Caco-2 (cell line): ENCODE measurements around the gene PARD3. TPM values are rescaled to one million over a fixed set of nuclear protein-coding genes. Genes with fewer than 3 reads are reported as not detected.

ENCODE experiments used
- BruUV-seq: library from RNA; stranded (reverse); fragments of 400-500 nt; replicated peaks from 2 replicates; lab custom pipeline; 2021; lab: Mats Ljungman, UMichigan
- CTCF ChIA-PET: fragments of 300-600 bp; sonication (Branson Sonifier 250); formaldehyde crosslinking; loops from one replicate; lab custom pipeline; 2022; ENCODE audit warnings: antibody characterized with exemption; lab: Charles Lee
- POLR2A ChIA-PET: fragments of 300-600 bp; sonication (Branson Sonifier 250); formaldehyde crosslinking; loops from one replicate; lab custom pipeline; 2022; ENCODE audit warnings: antibody characterized with exemption; lab: Charles Lee
- DNase-seq, 2 experiments: peaks; one replicate each; pipeline versions ENCODE4 v3.0.0 to v3.0.0-alpha.2; 2020 to 2022
- H3K27me3 ChIP-seq: replicated peaks from 2 replicates; pipeline ENCODE4 v1.6.0; 2011; ENCODE audit warnings: low read length; ENCODE audit not compliant: control insufficient read depth, insufficient read depth
- H3K36me3 ChIP-seq: 2 replicates; pipeline ENCODE4 v1.5.1; 2011; ENCODE audit warnings: low read length; ENCODE audit not compliant: control insufficient read depth, insufficient read depth
- H3K4me1 ChIP-seq: fragments of 250-450 bp; sonication (Bioruptor Pico); 2 replicates; pipeline ENCODE4 v1.5.1; 2020; ENCODE audit warnings: mild to moderate bottlenecking
- H3K4me3 ChIP-seq: 2 replicates; pipeline ENCODE4 v1.5.1; 2011; ENCODE audit warnings: low read depth, mild to moderate bottlenecking, control low read depth, low read length
- H3K9me3 ChIP-seq: fragments of 250-450 bp; sonication (Bioruptor Pico); 2 replicates; pipeline ENCODE4 v1.5.1; 2020; ENCODE audit warnings: mild to moderate bottlenecking, moderate library complexity
- H3K27ac Mint-ChIP-seq: one replicate; pipeline ENCODE4 v1.8.0; 2022; ENCODE audit warnings: mixed read lengths; ENCODE audit not compliant: unreplicated experiment
- H3K27me3 Mint-ChIP-seq: one replicate; pipeline ENCODE4 v1.8.0; 2022; ENCODE audit warnings: mixed read lengths; ENCODE audit not compliant: insufficient read depth, unreplicated experiment
- H3K36me3 Mint-ChIP-seq: one replicate; pipeline ENCODE4 v1.8.0; 2022; ENCODE audit warnings: mild to moderate bottlenecking, mixed read lengths; ENCODE audit not compliant: insufficient read depth, unreplicated experiment
- H3K4me1 Mint-ChIP-seq: one replicate; pipeline ENCODE4 v1.8.0; 2022; ENCODE audit warnings: low read depth, mixed read lengths; ENCODE audit not compliant: unreplicated experiment
- H3K4me3 Mint-ChIP-seq: one replicate; pipeline ENCODE4 v1.8.0; 2022; ENCODE audit warnings: mild to moderate bottlenecking, moderate library complexity, mixed read lengths; ENCODE audit not compliant: unreplicated experiment
- H3K9me3 Mint-ChIP-seq: one replicate; pipeline ENCODE4 v1.8.0; 2022; ENCODE audit warnings: mixed read lengths; ENCODE audit not compliant: unreplicated experiment
- intact Hi-C: fragments of 100-400 bp; cut with micrococcal nuclease; formaldehyde crosslinking; loops from one replicate; pipeline ENCODE4 v1.10.0; 2022; ENCODE audit not compliant: unreplicated experiment
- total RNA-seq: library from RNA; stranded (reverse); gene quantifications from 2 replicates; pipeline ENCODE4 v1.2.3, GENCODE V29; 2022
- TF ChIP-seq, protein P1 (sequence below), 2 experiments: fragments of 200-600 bp in 1 of 2; IDR thresholded peaks; 1 replicate in 1 of 2; 2 replicates in 1 of 2; pipeline versions ENCODE4 v1.5.1 to v1.8.0; 2011 to 2022; ENCODE audit warnings: antibody characterized with exemption in 1 of 2, control low read depth in 1 of 2, inconsistent platforms in 1 of 2, low read depth in 1 of 2, low read length in 1 of 2, mild to moderate bottlenecking in 1 of 2, moderate library complexity in 1 of 2; ENCODE audit not compliant: insufficient read depth in 1 of 2, severe bottlenecking in 1 of 2, unreplicated experiment in 1 of 2

PARD3 gene
- total RNA-seq, 1 experiment from 2014 or later, result 80.7 TPM

DNA sequence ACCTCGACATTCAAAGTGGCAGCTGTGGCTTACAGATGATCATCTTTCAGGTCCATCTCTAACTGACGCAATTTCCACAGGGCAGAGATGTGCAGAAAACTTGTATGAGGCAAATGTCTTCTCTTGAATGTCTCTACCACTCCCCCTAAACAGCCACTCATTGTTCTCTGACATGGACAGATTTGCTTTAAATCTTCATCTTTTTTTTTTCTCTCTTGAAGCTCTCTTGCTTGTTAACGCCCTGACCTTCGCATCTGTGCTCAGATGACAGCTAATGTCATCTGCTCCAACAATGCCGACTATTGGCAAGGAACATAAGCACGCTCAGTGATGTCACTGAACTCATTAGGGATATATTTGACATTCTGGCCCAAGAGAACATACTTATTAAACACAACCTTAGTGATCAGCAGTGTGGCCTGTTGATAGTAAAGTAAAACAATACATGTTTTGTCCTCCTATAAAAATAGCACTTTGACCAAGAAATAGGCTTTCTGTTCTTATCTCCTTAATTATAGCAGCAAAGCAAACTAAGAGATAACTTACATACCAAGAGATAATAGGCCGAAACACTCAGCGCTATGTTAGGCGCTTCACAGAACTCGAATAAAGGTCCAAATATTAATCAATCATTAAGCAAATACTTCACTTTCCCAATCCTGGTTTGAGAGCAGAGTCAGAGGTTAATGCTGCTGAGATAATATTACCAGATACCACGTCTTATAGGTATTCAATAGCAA lies 583.5 kb downstream of the PARD3 start:
- no TSS peak for BruUV-seq
- peaks cover 23% of the 10 kb centered on the region for H3K4me1 Mint-ChIP-seq
- CTCF ChIA-PET, result interaction anchor here (0.5 to 1.2 kb wide), 3 partner anchors 11 to 221 kb away, joined by 3 to 6 read pairs (median 4); no protein-coding TSS in a partner anchor
- TF ChIP-seq, protein P1, sequence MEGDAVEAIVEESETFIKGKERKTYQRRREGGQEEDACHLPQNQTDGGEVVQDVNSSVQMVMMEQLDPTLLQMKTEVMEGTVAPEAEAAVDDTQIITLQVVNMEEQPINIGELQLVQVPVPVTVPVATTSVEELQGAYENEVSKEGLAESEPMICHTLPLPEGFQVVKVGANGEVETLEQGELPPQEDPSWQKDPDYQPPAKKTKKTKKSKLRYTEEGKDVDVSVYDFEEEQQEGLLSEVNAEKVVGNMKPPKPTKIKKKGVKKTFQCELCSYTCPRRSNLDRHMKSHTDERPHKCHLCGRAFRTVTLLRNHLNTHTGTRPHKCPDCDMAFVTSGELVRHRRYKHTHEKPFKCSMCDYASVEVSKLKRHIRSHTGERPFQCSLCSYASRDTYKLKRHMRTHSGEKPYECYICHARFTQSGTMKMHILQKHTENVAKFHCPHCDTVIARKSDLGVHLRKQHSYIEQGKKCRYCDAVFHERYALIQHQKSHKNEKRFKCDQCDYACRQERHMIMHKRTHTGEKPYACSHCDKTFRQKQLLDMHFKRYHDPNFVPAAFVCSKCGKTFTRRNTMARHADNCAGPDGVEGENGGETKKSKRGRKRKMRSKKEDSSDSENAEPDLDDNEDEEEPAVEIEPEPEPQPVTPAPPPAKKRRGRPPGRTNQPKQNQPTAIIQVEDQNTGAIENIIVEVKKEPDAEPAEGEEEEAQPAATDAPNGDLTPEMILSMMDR (IDR thresholded peaks at IDR 0.05; ENCODE audit: insufficient read depth in 1 of 2, low read depth in 1 of 2, low read length in 1 of 2, severe bottlenecking in 1 of 2, unreplicated experiment in 1 of 2), result no peak
- no peaks in the 10 kb centered on the region for H3K36me3 Mint-ChIP-seq
- Histone ChIP-seq H3K27me3 (no peaks in the 10 kb centered on the region), H3K4me1 (peaks cover 35% of the 10 kb centered on the region), H3K4me3 (no peak overlapping the region), H3K9me3 (peaks cover 8% of the 10 kb centered on the region; the same call in 1 of the 2 replicates), H3K36me3 (no peaks in the 10 kb centered on the region)
- peak; percentile 68 to 79 for DNase-seq
- peaks cover 4% of the 10 kb centered on the region for H3K9me3 Mint-ChIP-seq
- intact Hi-C loops, result loop anchor here (1.0 to 5.0 kb wide), 4 partner anchors 14 to 109 kb away; no protein-coding TSS in a partner anchor
- H3K27me3 Mint-ChIP-seq, result no peaks in the 10 kb centered on the region
- POLR2A ChIA-PET, result interaction anchor here (0.6 kb wide), 1 partner anchor 66 kb away, joined by 4 read pairs; no protein-coding TSS in a partner anchor
- H3K4me3 Mint-ChIP-seq, result peak overlapping the region; percentile 4
- peak overlapping the region; percentile 3 for H3K27ac Mint-ChIP-seq

DNA sequence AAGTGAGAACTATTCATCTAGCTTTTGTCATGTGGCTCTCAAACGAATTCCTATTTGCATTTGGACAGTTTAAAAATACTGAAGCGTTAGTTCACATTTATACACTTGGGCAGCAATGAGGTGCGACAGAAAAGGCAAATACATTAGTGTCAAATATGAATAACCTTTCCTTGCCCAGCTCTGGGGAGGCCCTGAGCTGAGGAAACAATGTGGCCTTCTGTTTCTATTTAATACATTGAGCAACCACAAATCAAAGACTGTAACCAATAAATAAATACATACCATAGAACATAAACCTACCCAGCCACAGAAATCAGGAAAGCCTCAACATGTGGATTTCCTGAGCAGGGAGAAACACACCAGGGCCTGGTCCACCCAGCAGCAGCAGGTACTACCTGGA lies 585.2 kb downstream of the PARD3 start:
- Mint-ChIP-seq H3K9me3 (peaks cover 14% of the 10 kb centered on the region), H3K36me3 (no peaks in the 10 kb centered on the region), H3K27me3 (no peaks in the 10 kb centered on the region), H3K4me3 (no peak overlapping the region), H3K27ac (no peak overlapping the region), H3K4me1 (peaks cover 26% of the 10 kb centered on the region)
- BruUV-seq, result no TSS peak
- H3K4me3 ChIP-seq, result no peak overlapping the region
- H3K4me1 ChIP-seq, result peaks cover 37% of the 10 kb centered on the region
- ChIA-PET POLR2A (no interaction called here), CTCF (interaction anchor here (0.7 kb wide), 1 partner anchor 685 kb away, joined by 3 read pairs; no protein-coding TSS in a partner anchor)
- no peaks in the 10 kb centered on the region for H3K36me3 ChIP-seq
- H3K27me3 ChIP-seq, result no peaks in the 10 kb centered on the region
- peaks cover 9% of the 10 kb centered on the region; the same call in 1 of the 2 replicates for H3K9me3 ChIP-seq
- TF ChIP-seq, protein P1 (IDR thresholded peaks at IDR 0.05; ENCODE audit: insufficient read depth in 1 of 2, low read depth in 1 of 2, low read length in 1 of 2, severe bottlenecking in 1 of 2, unreplicated experiment in 1 of 2), result no peak
- no peak for DNase-seq
- intact Hi-C loops, result loop anchor here (5.0 kb wide), 1 partner anchor 108 kb away; no protein-coding TSS in a partner anchor

DNA sequence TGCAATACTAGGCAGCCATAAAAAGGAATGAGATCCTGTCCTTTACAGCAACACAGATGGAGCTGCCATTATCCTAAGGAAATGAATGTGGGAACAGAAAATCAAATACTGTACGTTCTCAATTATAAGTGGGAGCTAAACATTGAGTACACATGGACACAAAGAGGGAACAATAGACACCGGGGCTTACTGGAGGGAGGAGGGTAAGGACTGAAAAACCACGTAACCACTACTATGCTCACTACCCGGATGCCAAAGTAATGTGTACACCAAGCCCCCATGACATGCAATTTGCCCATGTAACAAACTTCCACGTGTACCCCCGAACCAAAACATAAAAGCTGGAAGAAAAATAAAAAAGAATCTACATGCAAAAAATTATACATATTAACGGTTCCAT lies 587.0 kb downstream of the PARD3 start:
- Mint-ChIP-seq H3K4me3 (no peak overlapping the region), H3K36me3 (no peaks in the 10 kb centered on the region), H3K4me1 (peaks cover 24% of the 10 kb centered on the region), H3K9me3 (peaks cover 18% of the 10 kb centered on the region), H3K27ac (no peak overlapping the region), H3K27me3 (no peaks in the 10 kb centered on the region)
- Histone ChIP-seq H3K36me3 (no peaks in the 10 kb centered on the region), H3K9me3 (peaks cover 9% of the 10 kb centered on the region; the same call in 1 of the 2 replicates), H3K4me1 (peaks cover 32% of the 10 kb centered on the region), H3K4me3 (no peak overlapping the region), H3K27me3 (no peaks in the 10 kb centered on the region)
- intact Hi-C loops, result no loop called here
- BruUV-seq, result no TSS peak
- POLR2A ChIA-PET, result no interaction called here
- CTCF ChIA-PET, result no interaction called here
- DNase-seq, result no peak
- TF ChIP-seq, protein P1 (IDR thresholded peaks at IDR 0.05; ENCODE audit: insufficient read depth in 1 of 2, low read depth in 1 of 2, low read length in 1 of 2, severe bottlenecking in 1 of 2, unreplicated experiment in 1 of 2), result no peak
